SU-DHL-6 (cell line): ENCODE measurements around the gene POLE.

Experiments used
- CTCF ChIP-seq: fragments of 200-600 bp; sonication (generic); IDR thresholded peaks from one replicate; pipeline ENCODE4 v1.5.1; 2017; ENCODE audit warnings: antibody characterized with exemption, mild to moderate bottlenecking, low read length, moderate library complexity; ENCODE audit not compliant: insufficient read depth, poor library complexity, severe bottlenecking
- EZH2phosphoT487 ChIP-seq: fragments of 200-600 bp; sonication (generic), shearing (Covaris generic); conservative IDR thresholded peaks from 2 replicates; pipeline ENCODE4 v1.6.1; 2018; ENCODE audit warnings: mild to moderate bottlenecking, antibody characterized with exemption, low read length, moderate library complexity, mixed read lengths

DNA sequence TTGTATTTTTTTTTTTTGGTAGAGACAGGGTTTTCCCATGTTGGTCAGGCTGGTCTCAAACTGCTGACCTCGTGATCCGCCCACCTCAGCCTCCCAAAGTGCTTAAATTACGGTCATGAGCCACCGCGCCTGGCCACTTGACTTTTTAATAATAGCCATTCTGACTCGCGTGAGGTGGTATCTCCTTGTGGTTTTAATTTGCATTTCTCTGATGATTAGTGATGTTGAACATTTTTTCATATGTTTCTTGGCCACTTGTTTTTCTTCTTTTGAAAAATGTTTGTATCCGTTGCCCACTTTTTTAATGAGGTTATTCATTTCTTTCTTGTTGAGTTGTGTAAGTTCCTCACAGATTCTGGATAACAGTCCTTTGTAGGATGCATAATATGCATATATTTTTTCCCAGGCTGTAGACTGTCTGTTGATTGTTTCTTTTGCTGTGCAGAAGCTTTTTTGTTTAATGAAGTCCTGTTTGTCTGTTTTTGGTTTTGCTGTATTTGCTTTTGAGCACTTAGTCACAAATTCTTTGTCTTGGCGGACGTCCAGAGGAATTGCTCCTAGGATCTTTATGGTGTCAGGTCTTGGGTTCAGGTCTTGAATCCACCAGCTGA, 13.2 kb upstream of the POLE start:
- TF ChIP-seq CTCF: no peak
- no peak for TF ChIP-seq EZH2phosphoT487
